Mesothelial cell of epicardium (in vitro differentiated cells): ENCODE results near the gene SLC29A4. TPM values are rescaled to one million over a fixed set of nuclear protein-coding genes. Genes with fewer than 3 reads are reported as not detected.
"Not testable (repeated sequence)": the region's sequence is repeated elsewhere in the genome, so short reads cannot be mapped to it uniquely, and the experiment has no call there.

Experiments used
- DNase-seq, 2 experiments: peaks; one replicate each; pipeline ENCODE4 v3.0.0; 2021; ENCODE audit warnings: low spot score in 2 of 2; ENCODE audit not compliant: unreplicated experiment in 2 of 2
- H3K27ac Mint-ChIP-seq: 2 replicates; pipeline ENCODE4 v1.8.0; 2021; ENCODE audit warnings: mixed read lengths
- H3K27me3 Mint-ChIP-seq: 2 replicates; pipeline ENCODE4 v1.8.0; 2021; ENCODE audit warnings: low read depth, mixed read lengths
- H3K36me3 Mint-ChIP-seq: 2 replicates; pipeline ENCODE4 v1.8.0; 2021; ENCODE audit warnings: mixed read lengths
- H3K4me1 Mint-ChIP-seq: 2 replicates; pipeline ENCODE4 v1.8.0; 2021; ENCODE audit warnings: mixed read lengths
- H3K4me3 Mint-ChIP-seq: 2 replicates; pipeline ENCODE4 v1.8.0; 2021; ENCODE audit warnings: mild to moderate bottlenecking, moderate library complexity, mixed read lengths
- H3K9me3 Mint-ChIP-seq: 2 replicates; pipeline ENCODE4 v1.8.0; 2021; ENCODE audit warnings: mixed read lengths
- total RNA-seq: library from RNA; stranded (reverse); gene quantifications from 3 replicates; pipeline ENCODE4 v1.2.1, GENCODE V29; 2021
- TF ChIP-seq, protein P1 (sequence below): fragments of 200-600 bp; sonication (generic); IDR thresholded peaks from one replicate; pipeline ENCODE4 v1.5.0; 2021; ENCODE audit warnings: antibody characterized with exemption; ENCODE audit not compliant: unreplicated experiment

Gene SLC29A4
- total RNA-seq, 1 donor from 2014 or later = 37.9 TPM

GRCh38 chr7:5309146-5309545 is 26.4 kb downstream of the SLC29A4 start:
- TF ChIP-seq, protein P1, sequence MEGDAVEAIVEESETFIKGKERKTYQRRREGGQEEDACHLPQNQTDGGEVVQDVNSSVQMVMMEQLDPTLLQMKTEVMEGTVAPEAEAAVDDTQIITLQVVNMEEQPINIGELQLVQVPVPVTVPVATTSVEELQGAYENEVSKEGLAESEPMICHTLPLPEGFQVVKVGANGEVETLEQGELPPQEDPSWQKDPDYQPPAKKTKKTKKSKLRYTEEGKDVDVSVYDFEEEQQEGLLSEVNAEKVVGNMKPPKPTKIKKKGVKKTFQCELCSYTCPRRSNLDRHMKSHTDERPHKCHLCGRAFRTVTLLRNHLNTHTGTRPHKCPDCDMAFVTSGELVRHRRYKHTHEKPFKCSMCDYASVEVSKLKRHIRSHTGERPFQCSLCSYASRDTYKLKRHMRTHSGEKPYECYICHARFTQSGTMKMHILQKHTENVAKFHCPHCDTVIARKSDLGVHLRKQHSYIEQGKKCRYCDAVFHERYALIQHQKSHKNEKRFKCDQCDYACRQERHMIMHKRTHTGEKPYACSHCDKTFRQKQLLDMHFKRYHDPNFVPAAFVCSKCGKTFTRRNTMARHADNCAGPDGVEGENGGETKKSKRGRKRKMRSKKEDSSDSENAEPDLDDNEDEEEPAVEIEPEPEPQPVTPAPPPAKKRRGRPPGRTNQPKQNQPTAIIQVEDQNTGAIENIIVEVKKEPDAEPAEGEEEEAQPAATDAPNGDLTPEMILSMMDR = no peak
- DNase-seq = no peak
- H3K4me3 Mint-ChIP-seq = no peak overlapping the region
- H3K4me1 Mint-ChIP-seq = no peaks in the 10 kb centered on the region
- H3K27ac Mint-ChIP-seq = no peak overlapping the region
- H3K9me3 Mint-ChIP-seq = no peaks in the 10 kb centered on the region
- no peaks in the 10 kb centered on the region for H3K27me3 Mint-ChIP-seq
- peaks cover 23% of the 10 kb centered on the region for H3K36me3 Mint-ChIP-seq

- Mint-ChIP-seq H3K27me3 (no peaks in the 10 kb centered on the region), H3K4me3 (no peak overlapping the region), H3K4me1 (no peaks in the 10 kb centered on the region), H3K9me3 (no peaks in the 10 kb centered on the region), H3K27ac (no peak overlapping the region), H3K36me3 (peaks cover 25% of the 10 kb centered on the region)
- DNase-seq = no peak
- TF ChIP-seq, protein P1 = no peak
Measured at GRCh38 chr7:5310822-5311405, 28.2 kb downstream of the SLC29A4 start.

- not testable (repeated sequence) for H3K9me3 Mint-ChIP-seq, H3K4me3 Mint-ChIP-seq, H3K27me3 Mint-ChIP-seq, H3K27ac Mint-ChIP-seq, H3K4me1 Mint-ChIP-seq, DNase-seq
- peaks cover 33% of the 10 kb centered on the region for H3K36me3 Mint-ChIP-seq
Measured at GRCh38 chr7:5312276-5313070, 29.7 kb downstream of the SLC29A4 start.

DNA sequence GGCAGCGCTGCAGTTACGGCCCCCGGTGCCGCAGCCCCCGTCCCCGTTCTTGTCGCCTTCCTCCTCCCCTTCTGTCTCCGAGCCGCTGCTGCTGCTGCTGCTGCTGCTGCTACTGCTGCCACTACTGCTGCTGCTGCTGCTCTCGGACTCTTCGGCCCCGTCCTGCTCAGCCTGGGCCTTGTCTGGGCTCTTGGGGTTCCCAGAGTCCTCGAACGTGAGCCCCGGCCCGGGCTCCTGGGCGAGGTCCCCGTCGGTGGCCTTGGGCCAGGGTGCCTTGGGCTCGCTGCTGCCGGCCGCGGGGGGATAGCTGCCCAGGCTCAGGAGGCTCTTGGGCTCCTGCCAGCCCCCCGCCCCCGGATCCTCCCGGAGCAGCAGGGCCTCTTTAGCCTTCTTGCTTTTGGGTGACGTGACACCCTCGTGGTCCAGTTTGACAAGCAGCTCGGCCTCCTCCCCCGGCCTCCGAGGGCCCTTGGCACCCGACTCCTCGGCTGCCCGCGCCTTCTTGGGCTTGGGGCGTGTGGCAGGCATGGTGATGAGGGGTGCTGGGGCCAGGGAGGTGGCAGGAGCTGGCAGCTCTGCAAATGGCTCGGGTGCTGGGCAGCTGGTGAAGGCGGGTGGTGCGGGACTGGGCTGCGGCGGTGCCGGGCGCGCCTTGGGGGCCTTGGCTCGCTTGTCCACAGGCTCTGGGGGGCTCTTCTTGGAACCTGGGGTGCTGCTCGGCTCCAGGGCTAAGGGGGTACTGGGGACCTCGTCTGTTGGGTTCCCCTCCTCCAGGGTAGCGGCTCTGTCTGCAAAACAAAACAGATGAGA is 30.5 kb downstream of the SLC29A4 start:
- not testable (repeated sequence) for H3K27me3 Mint-ChIP-seq

DNA sequence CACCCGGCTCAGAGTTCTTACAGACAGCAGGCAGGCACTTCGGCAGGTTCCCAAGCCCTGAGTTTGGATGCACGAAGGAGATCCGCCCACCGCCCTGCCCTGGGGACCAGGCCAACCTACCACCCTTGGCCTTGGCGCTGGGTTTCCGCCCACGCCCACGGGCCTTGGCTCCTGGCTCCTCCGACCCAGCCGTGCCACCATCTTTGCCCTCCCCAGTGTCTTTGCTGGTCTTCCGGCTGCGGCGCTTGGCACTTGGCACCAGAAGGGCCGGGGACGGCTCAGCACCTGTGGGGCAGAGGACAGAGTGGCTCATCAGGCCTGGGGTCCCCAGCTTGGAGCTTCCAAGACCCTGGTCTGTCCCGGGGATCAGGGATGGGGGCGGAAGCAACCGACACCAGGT is 32.1 kb downstream of the SLC29A4 start:
- no peaks in the 10 kb centered on the region for H3K27me3 Mint-ChIP-seq

More for the DNA sequence above, 30.5 kb downstream of the SLC29A4 start:
- not testable (repeated sequence) for H3K9me3 Mint-ChIP-seq, H3K27ac Mint-ChIP-seq, DNase-seq, H3K4me1 Mint-ChIP-seq, H3K4me3 Mint-ChIP-seq
- peaks cover 35% of the 10 kb centered on the region for H3K36me3 Mint-ChIP-seq

DNA sequence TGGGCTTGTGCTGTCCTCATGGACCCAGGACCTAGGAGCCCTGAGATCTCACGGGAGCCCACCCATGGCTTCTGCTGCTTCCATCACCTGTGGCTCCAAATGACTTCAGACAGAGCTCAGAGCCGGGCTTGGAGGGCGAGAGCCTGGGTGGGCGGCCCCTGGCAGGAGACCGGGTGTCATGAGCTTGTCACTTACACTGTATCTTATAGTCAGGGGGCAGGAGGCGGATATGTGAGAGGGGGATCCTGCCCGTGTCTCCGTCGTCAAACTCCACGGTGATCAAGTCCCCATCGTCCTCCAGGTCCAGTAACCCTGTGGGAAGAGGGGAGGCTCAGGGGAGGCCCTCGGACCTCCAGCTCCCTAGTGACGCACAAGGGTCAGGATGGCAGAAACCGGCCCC is 33.0 kb downstream of the SLC29A4 start:
- H3K27me3 Mint-ChIP-seq = no peaks in the 10 kb centered on the region
- no peak for DNase-seq
- TF ChIP-seq, protein P1 = no peak
- H3K4me3 Mint-ChIP-seq = no peak overlapping the region
- peaks cover 53% of the 10 kb centered on the region for H3K36me3 Mint-ChIP-seq
- H3K9me3 Mint-ChIP-seq = peaks cover 14% of the 10 kb centered on the region
- no peak overlapping the region for H3K27ac Mint-ChIP-seq
- no peaks in the 10 kb centered on the region for H3K4me1 Mint-ChIP-seq

More for the DNA sequence above, 32.1 kb downstream of the SLC29A4 start:
- no peak overlapping the region for H3K27ac Mint-ChIP-seq
- H3K4me1 Mint-ChIP-seq = no peaks in the 10 kb centered on the region
- no peak overlapping the region for H3K4me3 Mint-ChIP-seq
- peaks cover 48% of the 10 kb centered on the region for H3K36me3 Mint-ChIP-seq
- DNase-seq = no peak
- TF ChIP-seq, protein P1 = no peak
- peaks cover 12% of the 10 kb centered on the region for H3K9me3 Mint-ChIP-seq

- DNase-seq, H3K4me1 Mint-ChIP-seq, H3K27me3 Mint-ChIP-seq, H3K27ac Mint-ChIP-seq, H3K4me3 Mint-ChIP-seq: not testable (repeated sequence)
- H3K9me3 Mint-ChIP-seq = peaks cover 14% of the 10 kb centered on the region
- peaks cover 58% of the 10 kb centered on the region for H3K36me3 Mint-ChIP-seq
Measured at GRCh38 chr7:5318613-5319012, 35.9 kb downstream of the SLC29A4 start.
